HUES64 (cell line): Measurements from ENCODE around the gene INPP4B.

Experiments
- H3K27ac ChIP-seq: 2 replicates; pipeline ENCODE4 v1.7.0; 2013; ENCODE audit warnings: low read depth, low read length, inconsistent platforms
- H3K27me3 ChIP-seq: 2 replicates; pipeline ENCODE4 v1.6.1; 2013; ENCODE audit warnings: mild to moderate bottlenecking, low read length; ENCODE audit not compliant: insufficient read depth
- H3K36me3 ChIP-seq: 2 replicates; pipeline ENCODE4 v1.6.1; 2013; ENCODE audit warnings: mild to moderate bottlenecking, low read length; ENCODE audit not compliant: insufficient read depth
- H3K4me1 ChIP-seq: 2 replicates; pipeline ENCODE4 v1.6.1; 2013; ENCODE audit warnings: mild to moderate bottlenecking, low read length, moderate library complexity; ENCODE audit not compliant: insufficient read depth
- H3K4me3 ChIP-seq: 2 replicates; pipeline ENCODE4 v1.5.1; 2013; ENCODE audit warnings: mild to moderate bottlenecking, low read length, moderate library complexity
- H3K9ac ChIP-seq: 2 replicates; pipeline ENCODE4 v1.6.1; 2013; ENCODE audit warnings: mild to moderate bottlenecking, low read depth, low read length
- H3K9me3 ChIP-seq: 2 replicates; pipeline ENCODE4 v1.6.1; 2013; ENCODE audit warnings: low read depth, low read length; ENCODE audit not compliant: insufficient read depth
- WGBS: fragments of 150-250, 120-280 bp; methylation state at CpG from one replicate; pipeline ENCODE4 v1.1.7; 2013; ENCODE audit warnings: missing lambda C conversion rate; 5-methylcytosine and 5-hydroxymethylcytosine counted together

INPP4B gene

DNA sequence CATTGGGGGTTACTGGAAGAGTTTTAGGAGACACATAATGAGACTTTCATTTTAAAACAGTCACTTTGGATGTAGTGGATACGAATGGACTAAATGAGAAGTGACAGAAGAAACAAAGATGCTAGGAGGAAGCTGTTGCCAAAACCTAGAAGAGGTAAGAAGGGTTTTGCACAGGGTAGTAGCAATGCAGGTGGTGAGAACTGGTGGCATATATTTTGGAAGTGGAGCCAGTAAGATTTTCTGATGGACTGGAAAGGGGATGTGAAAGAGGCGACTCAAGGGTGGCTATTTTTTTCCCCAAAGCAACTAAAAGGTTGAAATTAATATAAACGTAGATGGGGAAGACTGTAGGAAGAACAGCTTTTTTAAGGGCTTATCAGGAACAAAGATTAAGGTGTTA, 747.7 kb downstream of the INPP4B start:
- Histone ChIP-seq H3K9me3 (no peaks in the 10 kb centered on the region), H3K9ac (no peak overlapping the region), H3K4me3 (no peak overlapping the region), H3K36me3 (no peaks in the 10 kb centered on the region), H3K27ac (no peak overlapping the region), H3K4me1 (no peaks in the 10 kb centered on the region), H3K27me3 (no peaks in the 10 kb centered on the region)
- 97% methylated on average over 3 of the region's 3 CpGs for WGBS

DNA sequence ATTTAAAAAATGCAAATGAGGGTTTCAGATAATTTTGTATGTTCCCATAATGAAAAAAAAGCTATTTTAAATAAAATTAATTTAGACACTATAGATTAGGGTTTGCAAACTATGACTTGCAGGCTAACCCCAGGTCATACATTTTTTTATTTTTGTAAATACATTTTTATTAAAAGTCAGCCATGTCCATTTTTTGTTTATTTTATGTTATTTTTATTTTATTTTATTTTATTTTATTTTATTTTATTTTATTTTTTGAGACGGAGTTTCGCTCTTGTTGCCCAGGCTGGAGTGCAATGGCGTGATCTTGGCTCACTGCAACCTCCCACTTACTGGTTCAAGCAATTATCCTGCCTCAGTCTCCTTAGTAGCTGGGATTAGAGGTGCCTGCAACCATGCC, 749.1 kb downstream of the INPP4B start:
- no peaks in the 10 kb centered on the region for H3K9me3 ChIP-seq
- H3K36me3 ChIP-seq = no peaks in the 10 kb centered on the region
- H3K27me3 ChIP-seq = no peaks in the 10 kb centered on the region
- H3K4me1 ChIP-seq = no peaks in the 10 kb centered on the region
- whole genome bisulfite sequencing = 100% methylated on average over 2 of the region's 3 CpGs
- H3K4me3 ChIP-seq = no peak overlapping the region
- no peak overlapping the region for H3K27ac ChIP-seq
- H3K9ac ChIP-seq = no peak overlapping the region

DNA sequence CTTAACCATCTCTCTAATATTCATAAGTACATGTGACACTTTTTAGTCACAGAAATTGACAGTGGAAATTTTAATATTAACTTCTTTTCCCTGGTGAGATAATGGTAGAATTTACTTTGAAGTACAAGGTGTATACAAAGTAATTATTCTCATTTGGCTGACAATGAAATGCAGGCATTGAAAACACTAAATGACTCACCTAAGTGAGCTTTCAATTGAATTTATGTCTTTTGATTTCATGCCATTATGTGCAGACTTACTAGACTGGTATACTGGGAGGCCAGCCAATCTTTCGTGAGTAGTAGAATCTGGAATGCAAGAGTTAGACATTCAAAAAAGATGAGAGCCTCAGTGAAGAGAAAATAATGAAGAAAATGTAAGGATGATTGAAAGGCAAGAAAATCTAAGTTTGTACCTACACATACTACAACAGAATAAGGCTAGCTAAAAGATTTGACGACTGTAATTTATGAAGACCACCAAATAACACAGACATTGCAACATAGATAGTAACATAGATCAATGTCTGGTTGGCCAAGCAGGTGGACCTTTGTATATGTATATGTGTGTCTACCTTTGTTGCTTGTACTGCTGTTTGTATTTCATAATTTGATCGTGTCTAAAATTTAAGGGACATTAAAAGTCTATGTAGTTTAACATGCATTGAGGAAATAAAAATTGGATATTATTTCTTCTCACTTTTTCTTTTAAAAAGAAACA, 750.1 kb downstream of the INPP4B start:
- 94% methylated on average over 2 of the region's 3 CpGs for WGBS
- Histone ChIP-seq H3K36me3 (no peaks in the 10 kb centered on the region), H3K27me3 (no peaks in the 10 kb centered on the region), H3K27ac (no peak overlapping the region), H3K4me1 (no peaks in the 10 kb centered on the region), H3K9ac (no peak overlapping the region), H3K9me3 (no peaks in the 10 kb centered on the region), H3K4me3 (no peak overlapping the region)

DNA sequence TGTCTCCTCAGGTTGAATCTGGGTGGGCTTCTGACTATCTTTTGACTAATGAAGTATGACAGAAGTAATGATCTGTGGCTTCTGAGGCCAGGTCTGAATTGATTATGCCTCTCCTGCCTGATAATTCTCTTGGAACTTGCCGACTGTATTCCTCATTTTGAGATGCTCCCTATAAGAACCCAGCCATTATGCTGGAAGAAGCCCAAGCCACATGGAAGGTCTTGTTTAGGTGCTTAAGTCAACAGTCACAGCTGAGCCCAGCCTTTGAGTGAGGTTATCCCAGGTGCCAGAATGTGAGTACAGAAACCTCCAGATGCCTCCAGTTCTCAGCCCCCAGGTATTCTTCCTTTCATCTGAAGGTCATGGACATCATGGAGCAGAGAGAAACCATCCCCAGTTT, 753.2 kb downstream of the INPP4B start:
- Histone ChIP-seq H3K36me3 (no peaks in the 10 kb centered on the region), H3K27ac (no peak overlapping the region), H3K4me3 (no peak overlapping the region), H3K9ac (no peak overlapping the region), H3K4me1 (no peaks in the 10 kb centered on the region), H3K27me3 (no peaks in the 10 kb centered on the region), H3K9me3 (no peaks in the 10 kb centered on the region)
- 100% methylated on average over 1 of the region's 1 CpG for WGBS

DNA sequence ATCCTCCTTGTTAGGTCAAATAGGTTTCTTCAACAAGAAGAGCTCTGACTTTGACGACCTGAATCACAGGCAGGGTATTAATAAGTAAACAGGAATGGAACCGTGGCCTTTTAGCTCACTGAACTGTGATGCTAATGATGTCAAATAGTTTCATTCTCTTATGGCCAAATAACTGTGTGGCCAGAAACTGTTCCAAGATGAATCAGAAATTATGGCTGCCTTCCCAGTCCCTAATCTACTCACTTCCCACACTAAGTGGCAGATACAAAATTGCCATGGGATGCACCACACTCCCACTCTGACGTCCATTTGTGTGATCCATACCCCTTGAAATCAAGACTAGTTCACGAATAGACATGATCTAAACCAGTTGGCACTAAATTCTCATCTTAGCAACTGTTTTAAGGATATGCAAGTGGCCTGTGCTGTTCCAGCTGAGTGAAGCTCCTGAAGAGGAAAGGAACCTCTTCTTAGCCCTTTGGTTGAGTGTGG, 754.4 kb downstream of the INPP4B start:
- H3K9ac ChIP-seq = no peak overlapping the region
- no peaks in the 10 kb centered on the region for H3K9me3 ChIP-seq
- WGBS = 91% methylated on average over 4 of the region's 4 CpGs
- H3K36me3 ChIP-seq = no peaks in the 10 kb centered on the region
- no peaks in the 10 kb centered on the region for H3K4me1 ChIP-seq
- H3K27ac ChIP-seq = no peak overlapping the region
- no peak overlapping the region for H3K4me3 ChIP-seq
- no peaks in the 10 kb centered on the region for H3K27me3 ChIP-seq

DNA sequence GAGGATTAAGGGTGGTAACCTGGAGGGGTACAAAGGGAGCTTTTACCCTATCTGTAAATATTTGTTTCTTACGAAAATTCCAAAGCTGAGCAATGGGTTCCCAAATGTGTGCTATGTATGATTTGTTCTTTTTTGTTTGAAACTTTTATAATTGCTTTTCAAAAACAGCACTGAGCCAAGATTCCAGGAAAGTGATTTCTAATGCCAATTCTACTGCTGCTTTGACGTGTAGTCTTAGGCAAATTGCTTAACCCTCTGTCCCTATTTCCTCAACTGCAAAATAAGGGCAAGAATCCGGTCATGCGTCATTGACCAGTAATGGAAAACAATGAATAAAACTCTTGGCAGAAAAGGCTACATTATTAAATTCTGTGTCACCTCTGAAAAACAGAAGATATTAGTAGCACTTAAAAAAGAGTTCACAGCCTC, 755.0 kb downstream of the INPP4B start:
- no peaks in the 10 kb centered on the region for H3K4me1 ChIP-seq
- WGBS = 96% methylated on average over 4 of the region's 4 CpGs

DNA sequence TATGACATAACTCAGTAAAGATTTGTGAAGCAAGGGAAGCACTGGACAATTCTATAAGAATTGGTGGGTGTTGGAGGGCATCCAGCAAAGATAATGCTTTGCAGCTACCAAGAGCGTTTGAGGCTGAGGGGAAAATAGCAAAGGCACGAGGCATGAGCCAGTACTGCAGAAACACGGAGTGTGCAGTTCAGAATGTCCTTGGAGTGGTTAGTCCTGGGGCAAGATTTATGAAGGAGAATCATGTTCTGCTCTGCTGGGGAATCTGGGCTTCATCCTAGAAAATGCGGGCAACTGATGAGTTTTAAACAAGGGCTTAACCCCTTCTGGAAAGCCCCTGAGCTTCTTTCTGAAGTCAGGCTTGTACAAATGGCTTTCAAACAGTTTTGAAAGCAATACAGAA, 757.2 kb downstream of the INPP4B start:
- Histone ChIP-seq H3K27me3 (no peaks in the 10 kb centered on the region), H3K9me3 (no peaks in the 10 kb centered on the region), H3K36me3 (no peaks in the 10 kb centered on the region), H3K4me1 (no peaks in the 10 kb centered on the region), H3K27ac (no peak overlapping the region), H3K9ac (no peak overlapping the region), H3K4me3 (no peak overlapping the region)
- 88% methylated on average over 4 of the region's 4 CpGs for WGBS

More for the DNA sequence above, 755.0 kb downstream of the INPP4B start:
- no peak overlapping the region for H3K27ac ChIP-seq
- no peaks in the 10 kb centered on the region for H3K36me3 ChIP-seq
- H3K9ac ChIP-seq = no peak overlapping the region
- H3K4me3 ChIP-seq = no peak overlapping the region
- no peaks in the 10 kb centered on the region for H3K9me3 ChIP-seq
- H3K27me3 ChIP-seq = no peaks in the 10 kb centered on the region

DNA sequence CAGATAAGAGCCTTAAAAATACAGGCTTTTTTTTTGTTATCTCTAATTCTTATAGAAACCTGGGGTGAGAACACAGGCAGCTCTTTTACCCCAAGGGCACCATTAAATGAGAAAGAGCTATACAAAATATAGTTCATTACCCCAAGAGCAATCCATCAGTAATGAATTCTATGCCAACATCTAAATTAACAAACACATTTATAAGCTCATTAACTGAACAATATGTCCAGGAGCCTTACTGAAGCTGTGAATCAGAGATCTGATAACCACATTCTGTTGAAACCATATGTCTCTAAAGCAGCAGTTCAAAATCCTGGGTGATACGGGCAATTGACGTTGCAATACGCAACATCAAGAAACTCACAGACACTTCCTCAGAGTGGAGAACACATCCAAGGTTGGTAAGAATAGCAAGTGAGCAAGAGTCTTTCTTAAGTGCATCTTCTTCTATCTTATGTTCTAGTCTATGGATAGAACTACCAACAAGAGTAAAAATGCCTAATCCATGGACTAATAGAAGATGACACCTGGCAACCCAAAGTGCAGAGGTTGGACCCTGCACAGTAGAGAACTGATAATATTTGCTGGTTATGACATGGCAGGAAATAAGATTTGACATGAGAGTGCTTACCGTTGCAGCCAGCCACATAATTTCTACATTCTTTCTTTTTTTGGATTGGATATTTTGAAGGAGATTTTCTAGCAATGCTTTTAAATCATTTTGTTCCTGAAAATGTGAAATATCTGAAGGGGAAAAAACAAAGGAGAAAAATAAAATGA, 760.4 kb downstream of the INPP4B start:
- H3K4me3 ChIP-seq = no peak overlapping the region
- no peaks in the 10 kb centered on the region for H3K9me3 ChIP-seq
- H3K27me3 ChIP-seq = no peaks in the 10 kb centered on the region
- H3K36me3 ChIP-seq = no peaks in the 10 kb centered on the region
- H3K9ac ChIP-seq = no peak overlapping the region
- no peak overlapping the region for H3K27ac ChIP-seq
- 92% methylated on average over 3 of the region's 4 CpGs for WGBS
- no peaks in the 10 kb centered on the region for H3K4me1 ChIP-seq

DNA sequence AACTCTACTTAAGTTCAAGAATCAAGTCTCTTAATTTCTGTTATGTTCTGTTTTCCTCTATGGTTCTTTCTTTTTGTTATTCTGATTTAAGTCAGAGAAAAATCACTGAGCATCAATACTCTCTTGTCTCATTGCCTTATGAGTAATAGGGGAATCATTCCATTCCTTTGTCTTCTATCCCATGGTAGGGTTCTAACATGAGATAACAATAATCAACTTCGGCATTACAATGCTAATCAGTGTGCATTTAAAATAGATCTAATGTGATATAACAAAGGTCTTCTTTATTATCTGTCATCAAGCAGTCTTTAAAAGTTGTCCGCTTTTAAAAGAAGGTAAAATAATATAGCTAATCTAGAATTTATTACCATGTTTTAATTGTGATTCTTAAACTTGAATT, 762.8 kb downstream of the INPP4B start:
- Histone ChIP-seq H3K4me1 (no peaks in the 10 kb centered on the region), H3K27ac (no peak overlapping the region), H3K4me3 (no peak overlapping the region), H3K36me3 (no peaks in the 10 kb centered on the region), H3K9ac (no peak overlapping the region), H3K27me3 (no peaks in the 10 kb centered on the region), H3K9me3 (no peaks in the 10 kb centered on the region)
- WGBS = no CpG with 5 or more reads among the region's 2 CpGs

DNA sequence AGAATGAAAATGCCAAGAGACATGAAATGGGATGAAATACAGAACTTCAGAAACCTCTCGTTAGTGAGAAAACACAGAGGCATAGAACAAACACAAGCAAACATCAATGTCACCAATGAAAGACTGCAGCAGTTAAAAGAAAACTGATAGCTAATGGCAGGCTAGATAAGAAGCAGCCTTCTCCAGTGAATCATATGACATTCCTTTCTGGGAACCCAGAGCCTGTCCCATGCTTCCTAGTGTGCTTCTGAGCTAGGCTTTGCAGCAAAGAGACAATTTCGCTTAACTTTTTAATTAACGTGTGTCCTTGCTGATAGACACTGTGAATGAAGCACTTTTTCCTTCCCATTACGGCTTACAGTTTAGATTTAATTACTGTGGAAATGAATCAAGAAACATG, 765.1 kb downstream of the INPP4B start:
- Histone ChIP-seq H3K27me3 (no peaks in the 10 kb centered on the region), H3K36me3 (no peaks in the 10 kb centered on the region), H3K9me3 (no peaks in the 10 kb centered on the region), H3K4me3 (no peak overlapping the region), H3K9ac (no peak overlapping the region), H3K27ac (no peak overlapping the region), H3K4me1 (no peaks in the 10 kb centered on the region)
- 94% methylated on average over 4 of the region's 4 CpGs for WGBS

DNA sequence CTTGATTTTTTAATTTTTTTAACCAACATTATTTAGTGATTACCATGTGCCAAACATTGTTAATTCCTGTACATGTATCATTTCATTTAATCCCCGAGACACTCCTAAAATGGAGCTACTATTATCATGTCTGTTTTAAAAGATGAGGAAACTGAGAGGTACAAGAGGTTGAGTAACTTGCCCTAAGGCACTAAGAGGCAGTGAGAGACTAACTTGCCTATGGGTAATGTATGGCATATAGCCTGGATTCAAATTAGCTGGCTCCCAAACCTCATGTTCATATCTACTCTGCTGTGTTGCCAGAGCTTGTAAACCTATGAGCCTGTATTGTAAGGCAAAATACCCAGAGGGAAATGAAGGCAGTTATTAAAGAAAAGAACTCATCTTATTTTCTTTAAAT, 766.1 kb downstream of the INPP4B start:
- H3K9ac ChIP-seq = no peak overlapping the region
- H3K4me3 ChIP-seq = no peak overlapping the region
- H3K9me3 ChIP-seq = no peaks in the 10 kb centered on the region
- H3K36me3 ChIP-seq = no peaks in the 10 kb centered on the region
- no peaks in the 10 kb centered on the region for H3K27me3 ChIP-seq
- no peak overlapping the region for H3K27ac ChIP-seq
- WGBS = 100% methylated on average over 1 of the region's 1 CpG
- H3K4me1 ChIP-seq = no peaks in the 10 kb centered on the region
